HL-60/S4 (cell line): ENCODE data around the gene PDZD7.

Experiments
- in situ Hi-C: fragments of 300-500 bp; cut with MboI; formaldehyde crosslinking; loops from 2 replicates; pipeline ENCODE4 v1.14.3; 2022; ENCODE audit warnings: low sequenced_read_pairs

Gene PDZD7

DNA sequence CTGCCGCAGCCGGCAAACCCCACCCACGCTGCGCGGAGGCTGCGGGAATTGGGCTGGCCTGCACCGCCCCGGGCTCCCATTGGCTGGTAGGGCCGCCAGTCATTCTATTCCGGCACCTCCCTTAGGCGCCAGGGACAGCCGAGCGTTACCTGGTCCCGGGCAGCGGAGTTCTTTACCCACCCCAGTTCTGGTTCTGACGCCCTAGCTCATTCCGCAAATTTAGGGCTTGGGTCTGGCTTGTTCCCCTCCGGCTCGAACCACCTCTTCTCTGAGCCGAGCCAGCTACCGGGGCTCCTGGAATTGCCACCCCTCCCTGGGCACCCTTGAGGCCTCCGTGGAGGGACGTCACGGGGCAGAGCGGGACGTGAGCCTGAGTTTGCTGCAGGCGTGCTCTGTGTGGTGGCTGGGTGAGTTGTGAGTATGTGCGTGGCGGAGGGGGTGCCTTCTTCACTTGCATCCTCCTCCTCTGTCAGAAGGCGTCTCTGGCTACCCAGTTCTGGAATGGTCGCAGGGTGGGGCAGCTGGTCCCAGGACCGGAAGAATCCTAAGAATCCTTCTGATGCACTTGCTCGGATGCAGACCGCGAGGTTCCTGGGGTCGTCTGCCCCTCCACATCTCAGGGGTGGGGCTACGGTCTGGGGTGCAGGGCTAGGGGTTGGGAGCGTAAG is at the start of gene PDZD7, which contains the start of gene SFXN3:
PDZD7 (minus strand) TSS at position 2 of the 668 bp plus-strand sequence. CDS start 910 bp downstream, outside the sequence.
SFXN3 (plus strand) TSS at position 107 of the 668 bp plus-strand sequence. CDS start 3,461 bp downstream, outside the sequence.
- in situ Hi-C loops, result no loop called here

DNA sequence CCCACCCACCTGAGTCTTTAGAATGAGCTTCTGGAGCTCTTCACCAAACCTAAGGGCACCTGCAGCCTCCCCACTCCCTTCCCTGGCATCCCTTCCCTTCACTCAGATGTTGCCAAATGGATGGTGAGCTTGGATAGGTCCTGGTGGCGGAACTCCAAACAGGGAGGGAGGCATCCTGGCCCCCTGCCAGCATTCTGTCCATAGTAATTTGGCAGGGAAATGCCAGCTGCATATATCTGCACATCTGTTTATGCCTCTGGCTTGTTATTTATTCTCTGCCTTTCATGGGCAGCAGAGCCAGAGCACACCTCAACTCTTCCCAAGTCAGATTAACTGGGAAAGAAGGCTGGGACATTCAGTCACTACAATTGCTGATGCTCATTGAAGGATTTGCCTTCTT is 48.9 kb upstream of the PDZD7 start:
- in situ Hi-C loops, result no loop called here

DNA sequence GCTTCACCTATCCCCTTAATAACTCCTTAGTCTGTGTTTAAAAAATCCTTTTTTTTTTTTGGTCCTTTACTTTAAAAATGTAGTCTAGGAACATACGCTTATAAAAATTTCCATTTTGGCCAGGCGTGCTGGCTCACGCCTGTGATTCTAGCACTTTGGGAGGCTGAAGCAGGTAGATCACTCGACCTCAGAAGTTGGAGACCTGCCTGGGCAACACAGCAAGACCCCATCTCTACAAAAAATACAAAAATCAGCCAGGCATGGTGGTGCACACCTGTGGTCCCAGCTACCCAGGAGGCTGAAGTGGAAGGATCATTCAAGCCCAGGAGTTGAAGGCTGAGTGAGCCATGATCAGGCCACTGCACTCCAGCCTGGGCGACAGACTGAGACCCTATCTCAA is 45.7 kb upstream of the PDZD7 start:
- in situ Hi-C loops, result no loop called here

DNA sequence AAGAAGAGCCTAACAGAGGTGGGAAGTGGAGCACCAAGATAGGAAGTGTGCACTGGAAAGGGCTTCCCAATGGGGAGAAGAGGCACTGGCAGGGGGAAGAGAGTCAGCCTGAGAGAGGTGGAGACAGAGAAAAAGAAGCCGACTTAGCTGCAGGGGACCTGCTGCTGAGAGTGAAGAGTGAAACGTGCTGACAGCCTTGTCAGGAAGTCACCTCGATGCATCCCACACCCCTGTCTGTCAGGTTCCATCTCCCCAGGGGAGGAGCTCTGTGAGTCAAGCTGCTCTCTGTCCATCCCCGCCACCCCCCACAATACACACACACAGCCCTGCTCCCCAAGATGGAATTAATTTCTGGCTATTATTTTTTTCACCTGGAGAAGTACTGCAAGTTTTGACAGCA is 44.8 kb upstream of the PDZD7 start:
- in situ Hi-C loops, result no loop called here

DNA sequence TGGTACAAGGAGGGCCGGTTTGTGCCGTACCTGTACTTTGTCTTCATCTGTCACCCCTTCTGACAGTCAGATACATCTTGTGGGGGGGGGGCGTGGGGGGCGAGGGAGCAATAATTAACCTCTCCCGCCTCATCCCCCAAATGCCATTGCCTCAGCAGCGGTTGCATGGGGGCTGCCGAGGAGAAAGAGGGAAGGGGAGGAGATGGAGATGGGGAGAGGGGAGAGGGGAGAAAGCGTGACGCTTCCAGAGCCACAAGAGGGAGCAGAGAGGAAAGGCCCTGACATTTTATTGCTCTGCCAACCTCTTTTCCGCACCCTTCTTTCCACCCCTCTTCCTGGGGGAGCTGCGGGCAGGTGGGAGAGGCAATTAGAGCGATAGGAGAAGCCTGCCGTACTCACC is 42.7 kb upstream of the PDZD7 start:
- in situ Hi-C loops, result no loop called here

DNA sequence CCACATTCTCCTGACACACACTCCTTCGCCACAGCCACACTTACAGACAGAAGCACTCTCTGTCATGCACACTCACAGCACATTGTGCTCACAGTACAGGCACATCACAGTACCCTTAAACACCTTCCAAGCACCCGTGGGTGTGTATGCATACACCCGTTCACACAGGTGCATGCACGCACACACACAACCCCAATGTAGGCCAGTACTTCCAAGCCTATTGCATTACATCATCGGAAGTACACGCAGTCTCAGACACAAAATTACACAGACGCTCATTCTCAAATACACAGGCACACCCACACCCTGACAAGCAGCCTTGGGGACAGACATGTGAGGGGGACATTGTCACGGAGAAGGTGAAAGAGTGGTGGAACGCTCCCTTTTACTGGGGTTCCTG is 42.0 kb upstream of the PDZD7 start:
- in situ Hi-C loops, result no loop called here

DNA sequence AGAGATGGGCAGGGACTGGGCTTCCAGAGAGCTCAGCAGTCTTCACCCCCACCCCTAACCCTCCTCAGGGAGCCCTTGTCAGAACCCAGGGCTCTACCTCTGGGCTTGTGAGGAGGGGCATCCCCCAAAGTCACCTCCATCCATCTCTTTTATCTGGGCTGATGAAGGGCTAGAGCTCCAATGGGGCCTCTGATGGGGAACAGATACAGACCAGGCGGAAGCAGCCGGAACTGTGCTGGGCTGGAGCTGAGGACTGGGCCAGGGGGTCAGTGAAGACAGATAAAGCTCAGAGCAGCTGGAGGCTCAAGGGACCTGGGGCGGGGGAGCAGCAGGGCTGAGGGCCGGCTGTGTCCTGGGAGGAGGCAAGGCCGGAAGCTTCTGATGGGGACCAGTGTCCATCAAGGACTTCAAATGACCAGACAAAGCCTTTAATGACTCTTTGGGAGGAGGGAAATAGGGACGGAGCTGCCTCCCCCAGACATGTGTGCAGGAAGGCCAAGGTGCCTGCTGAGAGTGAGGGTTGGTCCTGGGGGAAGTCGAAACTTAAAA is 41.0 kb upstream of the PDZD7 start:
- in situ Hi-C loops, result no loop called here

DNA sequence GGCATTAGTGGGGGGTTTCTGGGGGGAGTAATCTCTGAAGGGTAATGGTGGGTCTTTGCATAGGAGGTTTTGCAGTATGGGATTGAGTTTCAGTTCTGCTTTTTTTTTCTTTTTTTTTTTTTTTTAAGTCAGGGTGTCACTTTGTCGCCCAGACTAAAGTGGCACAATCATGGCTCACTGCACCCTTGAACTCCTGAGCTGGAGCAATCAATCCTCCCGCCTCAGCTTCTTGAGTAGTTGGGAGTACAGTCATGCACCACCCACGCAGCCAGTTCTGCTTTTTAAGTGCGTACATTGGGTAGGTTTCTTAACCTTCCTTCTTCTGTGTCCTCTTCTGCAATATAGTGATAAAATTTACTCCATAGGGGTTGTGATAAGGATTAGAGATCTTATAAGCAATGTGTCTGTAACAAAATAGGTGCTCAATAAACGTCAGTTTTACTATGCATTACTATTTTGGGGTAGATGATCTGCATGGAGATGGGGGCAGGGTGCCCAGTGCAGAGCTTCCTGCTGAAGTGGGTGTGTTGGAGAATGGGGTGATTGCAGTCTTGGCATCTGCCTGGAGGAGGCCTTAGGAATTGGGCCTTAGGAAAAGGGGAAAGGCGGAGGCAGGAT is 40.4 kb upstream of the PDZD7 start:
- in situ Hi-C loops, result no loop called here

DNA sequence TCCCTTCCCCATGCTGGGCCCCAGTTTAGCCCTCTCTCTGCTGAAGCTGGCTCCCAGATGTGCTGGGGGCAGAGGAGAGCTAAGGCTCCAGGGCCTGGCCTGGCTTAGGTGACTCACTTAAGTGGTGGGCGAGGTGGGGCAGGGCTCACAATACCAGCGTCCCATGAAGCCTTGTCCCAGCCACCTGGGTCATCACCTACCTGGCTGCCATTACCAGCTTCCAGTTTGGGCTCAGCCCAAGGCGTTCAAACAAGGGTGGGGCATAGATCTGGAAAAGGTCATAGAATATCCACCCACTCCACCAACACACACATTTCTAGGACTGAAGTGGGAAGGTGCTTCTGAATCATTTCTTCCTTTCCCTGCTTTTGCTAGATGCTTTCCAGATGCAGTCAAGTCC is 39.2 kb upstream of the PDZD7 start:
- in situ Hi-C loops, result no loop called here

DNA sequence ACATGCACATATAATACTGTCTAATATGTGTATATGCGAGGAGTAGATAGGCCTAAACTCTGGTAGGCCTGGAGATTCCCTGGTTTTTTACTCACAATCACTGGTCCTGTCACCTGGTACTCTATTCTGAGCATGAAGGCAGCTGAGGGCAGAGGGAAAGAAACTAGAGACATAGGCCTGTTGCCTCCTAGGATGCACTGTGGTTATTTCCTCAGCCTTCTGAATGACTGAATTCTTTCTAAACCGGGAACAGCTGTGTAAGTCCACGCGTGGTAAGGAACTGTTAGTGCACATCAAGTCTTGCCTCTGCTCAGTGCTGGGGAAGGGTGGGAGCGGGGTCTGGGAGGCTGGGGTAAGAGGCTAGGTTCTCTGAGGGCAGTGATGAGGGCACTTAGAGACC is 38.5 kb upstream of the PDZD7 start:
- in situ Hi-C loops, result no loop called here

DNA sequence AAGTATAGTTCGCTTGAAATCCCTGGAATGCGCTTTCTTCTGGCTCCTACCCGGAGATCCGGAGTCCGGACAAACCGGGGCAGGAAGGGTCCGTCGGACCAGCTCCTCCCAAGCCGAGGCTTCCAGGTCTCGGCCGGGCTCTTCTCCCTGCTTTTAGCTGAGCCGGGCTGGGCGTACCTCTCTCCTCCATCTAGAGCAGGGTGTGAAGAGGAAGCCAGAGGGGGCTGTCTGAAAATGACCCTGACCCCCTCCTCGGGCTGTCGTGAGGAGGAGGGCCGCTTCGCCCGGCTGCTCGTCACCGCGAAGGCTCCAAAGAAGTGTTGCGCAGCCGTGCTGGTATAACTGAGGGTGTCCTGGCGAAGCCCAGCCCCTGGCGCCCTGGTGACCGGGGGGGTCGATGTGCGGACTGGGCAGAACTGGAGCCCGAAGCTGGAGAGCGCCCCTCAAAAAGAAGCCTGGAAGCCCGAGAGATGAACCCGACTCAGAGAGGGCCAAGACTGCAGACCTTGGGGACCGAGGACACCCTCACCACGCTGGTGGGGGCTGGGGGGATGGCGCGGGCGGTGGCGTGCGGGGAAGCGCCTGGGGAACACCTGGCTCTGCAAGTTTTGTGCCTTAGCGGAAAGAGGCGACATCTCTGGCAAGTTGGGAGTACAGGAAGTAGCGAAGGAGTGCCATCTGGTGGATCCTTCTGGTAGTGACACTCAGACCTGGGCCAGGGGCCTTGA is 36.6 kb upstream of the PDZD7 start:
- in situ Hi-C loops, result no loop called here

DNA sequence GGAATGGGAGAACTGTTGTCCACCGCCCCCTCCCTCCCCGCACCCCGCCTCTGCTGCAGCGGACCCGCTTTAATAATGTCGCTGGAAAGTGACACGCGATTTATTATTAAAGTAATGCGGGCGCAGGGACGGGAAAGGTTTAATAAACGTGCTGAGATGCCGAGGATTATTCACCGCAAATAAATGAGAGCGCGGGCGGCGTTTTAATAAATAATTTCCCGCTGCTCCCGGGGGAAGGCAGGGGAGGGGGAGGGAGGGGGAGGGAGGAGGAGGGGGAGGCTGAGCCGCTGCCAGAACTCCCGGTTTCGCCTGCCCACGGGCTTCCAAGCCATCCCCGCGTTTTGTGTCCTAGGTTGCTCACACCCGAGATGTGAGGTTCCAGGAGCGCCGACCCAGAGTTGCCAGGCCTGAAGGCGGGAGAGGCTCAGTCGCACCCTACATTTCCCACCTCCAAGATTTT is 36.0 kb upstream of the PDZD7 start:
- in situ Hi-C loops, result no loop called here

DNA sequence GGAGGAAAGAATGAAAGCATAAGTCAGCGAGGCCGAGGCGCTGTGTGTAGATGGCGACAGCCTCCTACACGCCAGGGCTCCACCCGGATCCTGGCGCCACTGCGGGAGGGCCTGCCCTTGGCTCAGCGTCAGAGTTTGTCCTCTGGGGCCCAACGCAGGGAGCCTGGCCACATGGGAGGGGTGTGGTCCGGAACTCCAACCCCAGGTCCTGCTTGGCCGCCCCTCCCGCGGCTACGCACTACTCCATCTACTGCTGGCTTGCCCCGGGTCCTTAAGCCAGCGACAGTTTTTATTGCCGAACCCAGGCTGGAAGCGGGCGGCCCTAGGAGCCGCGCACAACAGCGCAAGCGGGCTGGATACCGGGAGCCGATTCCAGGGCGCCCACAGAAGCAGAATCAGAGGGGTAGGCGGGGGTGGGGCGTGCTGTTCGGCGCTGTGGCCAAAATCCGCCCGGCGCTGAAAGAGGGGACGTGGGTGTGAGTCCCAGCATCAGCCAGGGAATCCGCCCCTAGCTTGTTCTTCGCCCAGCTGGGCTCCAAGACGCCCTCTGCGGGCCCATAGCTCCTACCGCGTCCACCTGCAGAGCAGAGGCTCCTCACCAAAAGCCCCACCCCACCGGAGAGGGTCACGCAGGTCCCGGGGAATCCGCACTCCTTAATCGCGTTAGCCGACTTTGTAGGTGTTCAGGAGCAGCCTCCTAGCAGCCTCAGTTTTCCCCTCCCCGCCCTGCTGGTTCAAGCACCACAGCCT is 35.4 kb upstream of the PDZD7 start:
- in situ Hi-C loops, result no loop called here

DNA sequence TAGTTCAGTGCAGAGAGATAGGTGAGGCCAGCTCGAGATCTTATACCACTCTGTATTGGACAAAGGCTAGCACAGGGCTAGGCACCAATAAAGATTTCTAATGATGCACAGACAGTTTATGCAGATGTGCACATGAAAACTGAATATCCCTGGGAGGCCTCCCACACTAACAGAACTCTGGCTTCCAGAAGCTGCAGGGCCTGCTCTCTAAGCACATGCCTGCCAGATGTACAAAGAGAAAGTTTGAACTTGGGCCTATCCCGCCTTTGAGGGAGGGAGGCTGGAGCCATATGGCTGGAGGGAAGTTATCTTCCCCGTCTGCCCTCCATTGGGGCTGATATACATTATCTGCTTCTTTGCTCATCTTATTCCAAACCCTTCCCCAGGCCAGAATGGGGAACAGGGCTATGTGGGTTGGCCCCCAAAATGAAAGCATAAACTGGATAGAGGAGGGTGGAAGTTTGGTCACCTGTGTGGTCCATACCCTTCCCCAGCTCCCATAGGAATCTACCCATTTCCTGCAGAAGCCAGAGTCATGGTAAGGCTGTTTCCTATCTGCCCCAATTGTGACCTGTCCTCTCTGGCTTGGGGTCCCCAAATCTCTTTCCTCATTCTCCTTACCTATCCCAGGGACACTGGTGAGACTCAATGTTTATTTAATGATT is 34.7 kb upstream of the PDZD7 start:
- in situ Hi-C loops, result no loop called here

DNA sequence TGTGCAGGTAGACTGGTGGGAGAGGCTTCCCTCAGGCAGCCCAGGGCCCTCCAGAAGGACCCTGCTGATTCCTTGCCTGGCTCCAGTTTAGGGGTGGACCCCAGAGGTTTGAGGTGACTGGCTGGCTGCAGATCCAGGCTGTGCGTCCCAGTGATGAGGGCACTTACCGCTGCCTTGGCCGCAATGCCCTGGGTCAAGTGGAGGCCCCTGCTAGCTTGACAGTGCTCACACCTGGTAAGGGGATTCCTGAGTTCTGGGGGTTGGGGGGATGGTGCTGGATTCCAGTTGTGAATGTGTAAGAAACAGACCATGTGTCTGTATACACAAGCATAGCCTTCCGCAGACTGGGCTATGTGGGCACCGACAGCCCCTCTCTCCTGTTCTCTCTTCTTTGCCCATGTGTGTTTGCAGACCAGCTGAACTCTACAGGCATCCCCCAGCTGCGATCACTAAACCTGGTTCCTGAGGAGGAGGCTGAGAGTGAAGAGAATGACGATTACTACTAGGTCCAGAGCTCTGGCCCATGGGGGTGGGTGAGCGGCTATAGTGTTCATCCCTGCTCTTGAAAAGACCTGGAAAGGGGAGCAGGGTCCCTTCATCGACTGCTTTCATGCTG is 33.6 kb upstream of the PDZD7 start:
- in situ Hi-C loops, result no loop called here

DNA sequence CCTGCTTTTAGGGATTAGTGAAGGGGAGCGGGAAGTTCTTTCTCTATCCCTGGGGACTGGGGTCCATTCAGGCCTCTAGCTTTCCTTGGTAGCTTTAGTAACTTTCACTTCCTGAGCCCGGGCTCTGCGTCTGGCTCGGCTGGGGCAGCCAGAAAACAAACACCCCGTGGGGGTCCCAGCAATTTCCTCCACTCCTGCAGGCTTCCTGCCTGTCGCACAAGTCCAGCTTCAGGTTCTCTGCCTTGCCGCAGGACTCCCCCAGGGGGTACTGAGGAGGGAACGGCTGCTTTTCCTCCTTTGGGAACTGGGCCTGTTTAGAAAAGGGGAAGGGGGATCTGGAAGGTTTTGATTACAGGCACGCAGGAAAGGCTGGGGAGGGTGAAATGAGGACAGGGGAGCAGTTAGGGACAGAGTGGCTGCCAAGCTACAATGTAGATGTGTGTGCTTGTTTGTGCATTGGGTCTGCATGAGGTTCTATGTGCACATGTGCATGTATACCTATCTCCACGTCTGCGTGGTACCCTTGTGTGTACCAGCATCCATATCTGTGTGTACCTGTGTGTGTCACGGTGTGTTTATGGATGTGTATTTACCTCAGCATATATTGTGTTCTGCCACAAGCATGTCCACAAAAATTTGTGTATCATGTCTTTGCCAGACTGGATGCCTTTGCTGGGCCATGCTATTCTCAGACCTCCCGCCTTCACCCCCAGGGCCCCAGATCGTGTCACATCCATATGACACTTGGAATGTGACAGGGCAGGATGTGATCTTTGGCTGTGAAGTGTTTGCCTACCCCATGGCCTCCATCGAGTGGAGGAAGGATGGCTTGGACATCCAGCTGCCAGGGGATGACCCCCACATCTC is 32.9 kb upstream of the PDZD7 start:
- in situ Hi-C loops, result no loop called here

DNA sequence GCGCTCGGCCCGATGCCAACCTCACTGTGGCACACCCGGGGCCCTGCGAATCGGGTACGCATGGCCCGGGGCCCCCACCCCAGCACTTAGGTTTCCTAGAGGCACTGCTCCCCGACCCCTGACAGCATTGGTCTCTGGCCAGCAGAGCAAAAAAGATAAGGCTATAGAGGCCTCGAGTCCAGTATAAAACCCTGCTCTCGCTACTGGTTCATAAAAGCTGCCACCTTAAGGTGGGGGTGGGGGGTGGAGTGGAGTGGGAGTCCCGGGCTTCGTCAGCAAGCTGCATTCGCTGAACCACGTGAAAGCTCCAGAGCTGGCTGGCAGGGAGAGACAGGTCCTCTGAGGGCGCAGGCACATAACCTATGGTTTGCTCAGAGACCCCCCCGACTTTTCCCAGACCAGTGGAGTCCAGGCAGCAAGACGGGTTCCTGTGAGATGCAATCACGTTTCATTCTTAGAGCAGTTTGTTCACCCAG is 32.2 kb upstream of the PDZD7 start:
- in situ Hi-C loops, result no loop called here

DNA sequence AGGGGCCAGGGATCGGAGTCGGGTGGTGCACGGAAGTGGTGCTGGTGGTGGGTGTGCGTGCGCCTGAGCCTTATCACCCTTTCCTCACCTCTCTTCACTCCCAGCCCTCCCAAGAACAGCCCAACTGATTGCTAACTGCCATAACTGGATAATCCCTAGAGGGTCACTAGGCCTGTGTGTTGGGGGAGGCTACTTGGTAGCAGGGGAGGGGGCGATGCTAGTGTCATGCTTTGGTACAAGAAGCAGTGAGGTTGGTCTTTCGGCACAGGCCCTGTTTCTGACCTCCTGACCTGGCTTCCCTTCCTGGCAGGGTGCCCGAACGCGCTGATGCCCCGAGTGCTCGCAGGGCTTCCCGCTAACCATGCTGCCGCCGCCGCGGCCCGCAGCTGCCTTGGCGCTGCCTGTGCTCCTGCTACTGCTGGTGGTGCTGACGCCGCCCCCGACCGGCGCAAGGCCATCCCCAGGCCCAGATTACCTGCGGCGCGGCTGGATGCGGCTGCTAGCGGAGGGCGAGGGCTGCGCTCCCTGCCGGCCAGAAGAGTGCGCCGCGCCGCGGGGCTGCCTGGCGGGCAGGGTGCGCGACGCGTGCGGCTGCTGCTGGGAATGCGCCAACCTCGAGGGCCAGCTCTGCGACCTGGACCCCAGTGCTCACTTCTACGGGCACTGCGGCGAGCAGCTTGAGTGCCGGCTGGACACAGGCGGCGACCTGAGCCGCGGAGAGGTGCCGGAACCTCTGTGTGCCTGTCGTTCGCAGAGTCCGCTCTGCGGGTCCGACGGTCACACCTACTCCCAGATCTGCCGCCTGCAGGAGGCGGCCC is 31.5 kb upstream of the PDZD7 start:
- in situ Hi-C loops, result no loop called here
